ENCODE data around the gene GPRC5B.

Gene GPRC5B

DNA sequence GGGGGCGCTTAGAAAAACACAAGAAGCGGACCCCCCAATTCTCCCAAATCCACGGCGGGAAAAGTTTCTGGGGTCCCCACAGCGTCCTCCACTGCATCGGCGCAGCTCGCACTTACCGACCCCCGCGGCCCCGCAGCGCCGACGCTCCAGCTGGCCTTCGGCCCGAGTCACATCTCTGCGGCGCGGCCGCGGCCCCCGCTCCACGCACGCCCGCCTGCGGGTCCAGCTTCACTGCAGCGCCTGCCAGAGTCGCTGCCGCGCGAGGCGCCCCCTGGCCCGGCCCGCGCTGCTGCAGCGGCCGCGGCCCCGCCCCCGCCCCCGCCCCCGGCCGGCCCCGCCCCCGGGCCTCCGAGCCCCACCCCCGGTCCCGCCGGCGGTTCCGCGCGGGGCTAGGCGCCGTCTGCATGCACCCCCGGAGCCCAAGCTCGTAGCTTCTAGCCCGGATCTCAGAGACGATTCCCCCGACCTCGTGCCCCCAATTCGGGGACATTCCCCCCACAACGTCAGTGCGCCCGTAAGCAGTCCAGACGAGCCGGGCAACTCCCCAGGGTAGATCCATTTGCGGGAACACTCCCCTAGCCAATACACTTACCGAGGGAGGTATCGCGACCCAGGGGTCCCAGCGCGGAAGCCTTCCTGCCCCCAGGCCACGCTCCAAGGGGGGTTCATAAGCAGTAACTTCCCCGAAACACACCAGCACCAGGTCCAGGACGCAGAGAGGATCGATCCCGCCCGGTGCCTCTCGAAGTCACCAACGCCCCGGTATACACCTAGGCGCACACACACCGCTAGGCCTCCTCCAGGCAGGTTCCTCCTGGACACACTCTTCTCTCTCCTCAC is at the start of gene GPRC5B:
Gene GPRC5B (minus strand): TSS at position 238 of the 840 bp plus-strand sequence. CDS start 12,003 bp downstream, outside the sequence.
- no peak within 1 kb of the TSS for H3K27ac ChIP-seq (ENCODE audit: poor library complexity, severe bottlenecking)
- H3K4me1 ChIP-seq (ENCODE audit: insufficient read depth, poor library complexity, severe bottlenecking) = no peaks in the 10 kb centered on the region
- H3K27me3 ChIP-seq (ENCODE audit: insufficient read depth, poor library complexity, severe bottlenecking) = peaks cover 27% of the 10 kb centered on the region
- H3K4me3 ChIP-seq (ENCODE audit: severe bottlenecking) = peak within 1 kb of the TSS; percentile 40
- no peak for DNase-seq (ENCODE audit: low spot score)
- ATAC-seq (ENCODE audit: low read depth) = peak; percentile 56
- TF ChIP-seq CTCF (IDR thresholded peaks at IDR 0.05; ENCODE audit: poor library complexity, severe bottlenecking) = peak; percentile 42
- no peaks in the 10 kb centered on the region for H3K36me3 ChIP-seq (ENCODE audit: low read depth)
- no peaks in the 10 kb centered on the region for H3K9me3 ChIP-seq (ENCODE audit: severe bottlenecking)

- no peak overlapping the region for H3K4me3 ChIP-seq (ENCODE audit: severe bottlenecking)
- no peak for ATAC-seq (ENCODE audit: low read depth)
Measured at GRCh38 chr16:19933740-19934139, 49.1 kb upstream of the GPRC5B start.

GRCh38 chr16:19929062-19929511 is 44.4 kb upstream of the GPRC5B start:
- no peaks in the 10 kb centered on the region for H3K9me3 ChIP-seq (ENCODE audit: severe bottlenecking)
- ATAC-seq (ENCODE audit: low read depth) (no peak), DNase-seq (ENCODE audit: low spot score) (no peak)
- no peak for TF ChIP-seq CTCF (IDR thresholded peaks at IDR 0.05; ENCODE audit: poor library complexity, severe bottlenecking)
- no peak overlapping the region for H3K4me3 ChIP-seq (ENCODE audit: severe bottlenecking)
- no peak overlapping the region for H3K27ac ChIP-seq (ENCODE audit: poor library complexity, severe bottlenecking)
- H3K36me3 ChIP-seq (ENCODE audit: low read depth) = no peaks in the 10 kb centered on the region
- no peaks in the 10 kb centered on the region for H3K27me3 ChIP-seq (ENCODE audit: insufficient read depth, poor library complexity, severe bottlenecking)
- no peaks in the 10 kb centered on the region for H3K4me1 ChIP-seq (ENCODE audit: insufficient read depth, poor library complexity, severe bottlenecking)

More at GRCh38 chr16:19933740-19934139, 49.1 kb upstream of the GPRC5B start:
- H3K27me3 ChIP-seq (ENCODE audit: insufficient read depth, poor library complexity, severe bottlenecking) = no peaks in the 10 kb centered on the region
- DNase-seq (ENCODE audit: low spot score) = no peak
- no peak overlapping the region for H3K27ac ChIP-seq (ENCODE audit: poor library complexity, severe bottlenecking)
- no peaks in the 10 kb centered on the region for H3K4me1 ChIP-seq (ENCODE audit: insufficient read depth, poor library complexity, severe bottlenecking)
- H3K9me3 ChIP-seq (ENCODE audit: severe bottlenecking) = no peaks in the 10 kb centered on the region
- no peak for TF ChIP-seq CTCF (IDR thresholded peaks at IDR 0.05; ENCODE audit: poor library complexity, severe bottlenecking)
- no peaks in the 10 kb centered on the region for H3K36me3 ChIP-seq (ENCODE audit: low read depth)

DNA sequence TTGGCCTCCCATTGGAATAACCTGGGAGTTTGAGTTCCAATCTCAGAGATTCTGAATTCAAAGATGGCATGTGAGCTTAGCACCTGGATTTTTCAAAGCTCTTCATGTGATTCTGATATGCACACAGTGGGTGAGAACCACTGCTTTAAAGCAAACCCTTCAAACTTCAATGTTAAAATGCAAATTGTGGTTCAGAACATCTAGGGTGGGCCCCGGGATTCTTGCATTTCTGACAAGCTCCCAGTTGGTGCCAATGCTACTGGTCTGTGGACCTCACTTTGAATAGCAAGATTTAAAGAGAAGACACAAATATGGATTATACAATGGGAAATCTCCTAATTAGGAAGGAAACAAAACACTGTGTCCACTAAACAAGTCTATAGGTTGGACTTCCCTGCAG is 43.8 kb upstream of the GPRC5B start:
- H3K4me3 ChIP-seq (ENCODE audit: severe bottlenecking) = no peak overlapping the region
- no peaks in the 10 kb centered on the region for H3K27me3 ChIP-seq (ENCODE audit: insufficient read depth, poor library complexity, severe bottlenecking)
- no peak for DNase-seq (ENCODE audit: low spot score)
- H3K9me3 ChIP-seq (ENCODE audit: severe bottlenecking) = no peaks in the 10 kb centered on the region
- ATAC-seq (ENCODE audit: low read depth) = no peak
- no peaks in the 10 kb centered on the region for H3K4me1 ChIP-seq (ENCODE audit: insufficient read depth, poor library complexity, severe bottlenecking)
- no peak for TF ChIP-seq CTCF (IDR thresholded peaks at IDR 0.05; ENCODE audit: poor library complexity, severe bottlenecking)
- no peak overlapping the region for H3K27ac ChIP-seq (ENCODE audit: poor library complexity, severe bottlenecking)
- no peaks in the 10 kb centered on the region for H3K36me3 ChIP-seq (ENCODE audit: low read depth)
